Peyer's patch (tissue), 4 donors: Measurements from ENCODE around the gene FAM117B. TPM values are rescaled to one million over a fixed set of nuclear protein-coding genes. Genes with fewer than 3 reads are reported as not detected.

Source experiments
- DNase-seq, 3 donors: peaks; one replicate each; pipeline ENCODE4 v3.0.0-alpha.2; 2017 to 2019
- H3K27ac ChIP-seq, 4 donors: fragments of 200-600 bp; sonication (generic); one replicate each; pipeline ENCODE4 v1.5.1; 2016 to 2019
- H3K27me3 ChIP-seq, 2 donors: fragments of 200-600 bp; sonication (generic); one replicate each; pipeline ENCODE4 v1.5.1; 2019
- H3K36me3 ChIP-seq, 3 donors: fragments of 200-600 bp; sonication (generic); one replicate each; pipeline ENCODE4 v1.5.1; 2016 to 2019
- H3K4me1 ChIP-seq, 4 donors: fragments of 200-600 bp; sonication (generic); one replicate each; pipeline ENCODE4 v1.5.1; 2016 to 2019
- H3K4me3 ChIP-seq, 4 donors: fragments of 200-600 bp; sonication (generic); 1 replicate in 3 of 4; 2 replicates in 1 of 4; pipeline ENCODE4 v1.5.1; 2016 to 2019; ENCODE audit warnings: mild to moderate bottlenecking in 1 of 4
- H3K9me3 ChIP-seq, 4 donors: fragments of 200-600 bp; sonication (generic); one replicate each; pipeline ENCODE4 v1.5.1; 2016 to 2019; ENCODE audit warnings: mild to moderate bottlenecking in 1 of 4
- POLR2A ChIP-seq, 2 donors: fragments of 450-650 bp; IDR thresholded peaks; one replicate each; pipeline ENCODE4 v1.5.1; 2017; ENCODE audit warnings: antibody characterized with exemption in 2 of 2, mild to moderate bottlenecking in 2 of 2, moderate library complexity in 2 of 2
- total RNA-seq, 4 donors: library from RNA; depleted of rRNA; stranded (reverse); fragments of >200 nt; gene quantifications; one replicate each; pipeline ENCODE4 v1.1.0, GENCODE V29; 2016
- TF ChIP-seq, protein P1 (sequence below), 6 experiments: fragments of 450-650 bp in 4 of 6; fragments of 200-600 bp in 2 of 6; sonication (generic) in 1 of 6; IDR thresholded peaks; one replicate each; pipeline ENCODE4 v1.5.1; 2017 to 2019; ENCODE audit warnings: antibody characterized with exemption in 6 of 6, mild to moderate bottlenecking in 3 of 6, moderate library complexity in 1 of 6

Gene FAM117B
- total RNA-seq, 4 donors from 2014 or later, result 10.5 to 37.1 (median 21.0) TPM

DNA sequence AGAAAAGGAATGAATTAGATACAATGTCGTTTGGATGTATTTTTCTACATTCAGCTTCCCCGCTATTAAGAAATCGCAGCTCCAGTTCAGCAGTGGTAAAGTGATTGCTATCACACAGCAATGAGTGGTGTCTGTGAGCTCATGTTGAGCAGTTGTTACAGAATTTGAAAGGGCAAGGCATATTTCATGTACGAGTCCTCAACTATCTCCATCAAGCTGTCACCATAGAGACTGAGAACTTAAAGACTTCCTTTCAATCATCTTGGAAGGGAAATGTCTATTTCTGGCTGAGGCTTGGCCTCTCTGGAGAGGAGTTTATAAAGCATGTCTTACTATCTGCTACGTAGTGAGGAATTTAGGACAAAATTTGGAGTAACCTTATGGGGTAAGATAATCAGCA lies 24.4 kb upstream of the FAM117B start:
- TF ChIP-seq, protein P1, sequence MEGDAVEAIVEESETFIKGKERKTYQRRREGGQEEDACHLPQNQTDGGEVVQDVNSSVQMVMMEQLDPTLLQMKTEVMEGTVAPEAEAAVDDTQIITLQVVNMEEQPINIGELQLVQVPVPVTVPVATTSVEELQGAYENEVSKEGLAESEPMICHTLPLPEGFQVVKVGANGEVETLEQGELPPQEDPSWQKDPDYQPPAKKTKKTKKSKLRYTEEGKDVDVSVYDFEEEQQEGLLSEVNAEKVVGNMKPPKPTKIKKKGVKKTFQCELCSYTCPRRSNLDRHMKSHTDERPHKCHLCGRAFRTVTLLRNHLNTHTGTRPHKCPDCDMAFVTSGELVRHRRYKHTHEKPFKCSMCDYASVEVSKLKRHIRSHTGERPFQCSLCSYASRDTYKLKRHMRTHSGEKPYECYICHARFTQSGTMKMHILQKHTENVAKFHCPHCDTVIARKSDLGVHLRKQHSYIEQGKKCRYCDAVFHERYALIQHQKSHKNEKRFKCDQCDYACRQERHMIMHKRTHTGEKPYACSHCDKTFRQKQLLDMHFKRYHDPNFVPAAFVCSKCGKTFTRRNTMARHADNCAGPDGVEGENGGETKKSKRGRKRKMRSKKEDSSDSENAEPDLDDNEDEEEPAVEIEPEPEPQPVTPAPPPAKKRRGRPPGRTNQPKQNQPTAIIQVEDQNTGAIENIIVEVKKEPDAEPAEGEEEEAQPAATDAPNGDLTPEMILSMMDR (IDR thresholded peaks at IDR 0.05), result no peak
- no peak for TF ChIP-seq POLR2A (IDR thresholded peaks at IDR 0.05)
- no peaks in the 10 kb centered on the region for H3K4me1 ChIP-seq
- H3K4me3 ChIP-seq, result no peak overlapping the region
- no peak overlapping the region for H3K27ac ChIP-seq
- H3K36me3 ChIP-seq, result no peaks in the 10 kb centered on the region
- DNase-seq, result no peak
- no peaks in the 10 kb centered on the region for H3K27me3 ChIP-seq
- H3K9me3 ChIP-seq, result no peaks in the 10 kb centered on the region

DNA sequence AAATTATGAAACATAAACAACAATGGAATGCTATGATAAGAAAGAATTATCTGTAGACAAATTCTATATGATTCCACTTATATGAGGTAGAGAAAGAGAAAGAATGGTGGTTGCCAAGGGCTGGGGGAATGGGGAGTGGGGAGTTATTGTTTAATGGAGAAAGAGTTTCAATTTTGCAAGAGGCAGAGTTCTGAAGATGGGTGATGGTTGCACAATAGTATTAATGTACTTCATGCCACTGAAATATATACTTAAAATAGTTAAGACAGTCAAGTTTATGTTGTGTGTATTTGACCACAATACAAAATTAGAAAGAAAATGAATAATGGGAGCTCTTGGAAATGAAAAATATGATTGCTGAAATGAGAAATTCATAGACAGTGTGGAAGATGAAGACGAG lies 22.6 kb upstream of the FAM117B start:
- H3K36me3 ChIP-seq, result no peaks in the 10 kb centered on the region
- no peaks in the 10 kb centered on the region for H3K27me3 ChIP-seq
- no peaks in the 10 kb centered on the region for H3K4me1 ChIP-seq
- DNase-seq, result no peak
- no peak overlapping the region for H3K27ac ChIP-seq
- H3K4me3 ChIP-seq, result no peak overlapping the region
- no peaks in the 10 kb centered on the region for H3K9me3 ChIP-seq
- no peak for TF ChIP-seq POLR2A (IDR thresholded peaks at IDR 0.05)
- TF ChIP-seq, protein P1 (IDR thresholded peaks at IDR 0.05), result no peak

DNA sequence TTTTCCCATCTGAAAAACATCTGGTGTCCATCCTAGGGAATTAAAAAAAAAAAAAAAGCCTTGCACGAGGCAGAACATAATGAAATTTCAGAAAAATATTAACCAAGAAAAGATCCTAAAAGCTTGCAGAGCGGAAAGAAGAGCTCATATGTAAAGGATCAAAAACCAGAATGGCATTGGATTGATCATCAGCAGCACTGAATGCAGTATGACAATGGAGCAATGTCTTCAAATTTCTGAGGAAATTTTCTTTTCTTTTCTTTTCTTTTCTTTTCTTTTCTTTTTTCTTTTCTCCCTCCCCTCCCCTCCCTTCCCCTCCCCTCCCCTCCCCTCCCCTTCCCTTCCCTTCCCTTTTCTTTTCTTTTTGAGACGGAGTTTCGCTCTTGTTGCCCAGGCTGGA lies 21.3 kb upstream of the FAM117B start:
- H3K4me3 ChIP-seq, result no peak overlapping the region
- H3K9me3 ChIP-seq, result no peaks in the 10 kb centered on the region
- TF ChIP-seq POLR2A (IDR thresholded peaks at IDR 0.05), result no peak
- TF ChIP-seq, protein P1 (IDR thresholded peaks at IDR 0.05), result no peak
- H3K27ac ChIP-seq, result no peak overlapping the region
- H3K27me3 ChIP-seq, result no peaks in the 10 kb centered on the region
- no peaks in the 10 kb centered on the region for H3K4me1 ChIP-seq
- no peaks in the 10 kb centered on the region for H3K36me3 ChIP-seq
- no peak for DNase-seq

DNA sequence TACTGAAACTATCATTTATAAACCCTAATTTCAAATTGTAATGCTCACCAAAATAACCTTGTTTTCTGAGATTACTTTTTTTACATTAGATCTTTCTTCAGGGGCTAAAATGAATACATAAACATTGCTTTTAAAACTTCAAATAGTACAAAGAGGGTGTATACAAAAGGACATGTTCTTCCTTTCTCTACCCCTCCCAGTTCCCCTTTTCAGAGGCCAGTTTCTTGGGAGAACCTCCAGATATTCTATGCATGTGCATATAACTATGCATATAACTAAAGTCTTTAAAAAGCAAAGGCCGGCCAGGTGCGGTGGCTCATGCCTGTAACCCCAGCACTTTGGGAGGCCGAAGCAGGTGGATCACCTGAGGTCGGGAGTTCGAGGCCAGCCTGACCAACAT lies 10.6 kb upstream of the FAM117B start:
- TF ChIP-seq, protein P1 (IDR thresholded peaks at IDR 0.05), result no peak
- no peak for TF ChIP-seq POLR2A (IDR thresholded peaks at IDR 0.05)
- Histone ChIP-seq H3K4me1 (no peaks in the 10 kb centered on the region), H3K27ac (no peak overlapping the region), H3K9me3 (no peaks in the 10 kb centered on the region), H3K27me3 (no peaks in the 10 kb centered on the region), H3K4me3 (no peak overlapping the region), H3K36me3 (no peaks in the 10 kb centered on the region)
- no peak for DNase-seq

DNA sequence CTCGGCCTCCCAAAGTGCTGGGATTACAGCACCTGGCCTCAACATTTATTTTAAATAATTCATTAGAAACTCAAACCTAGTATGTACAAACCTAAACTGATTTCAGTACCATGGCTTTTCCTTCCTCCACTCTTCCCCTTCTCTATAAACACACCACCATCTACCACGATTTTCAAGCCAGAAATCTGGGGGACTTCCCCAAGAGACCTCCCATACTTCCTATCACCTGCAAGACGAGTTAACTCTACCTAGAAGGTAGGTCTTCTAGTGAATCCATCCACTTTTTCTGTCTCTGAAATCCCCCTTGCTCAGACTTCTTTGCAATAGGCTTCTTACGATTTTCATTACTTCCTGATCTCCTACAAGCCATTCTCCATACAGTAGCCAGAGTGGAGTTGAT lies 7.7 kb upstream of the FAM117B start:
- Histone ChIP-seq H3K4me3 (no peak overlapping the region), H3K27ac (no peak overlapping the region), H3K36me3 (no peaks in the 10 kb centered on the region), H3K4me1 (no peaks in the 10 kb centered on the region), H3K27me3 (no peaks in the 10 kb centered on the region), H3K9me3 (no peaks in the 10 kb centered on the region)
- DNase-seq, result no peak
- TF ChIP-seq, protein P1 (IDR thresholded peaks at IDR 0.05), result no peak
- no peak for TF ChIP-seq POLR2A (IDR thresholded peaks at IDR 0.05)

DNA sequence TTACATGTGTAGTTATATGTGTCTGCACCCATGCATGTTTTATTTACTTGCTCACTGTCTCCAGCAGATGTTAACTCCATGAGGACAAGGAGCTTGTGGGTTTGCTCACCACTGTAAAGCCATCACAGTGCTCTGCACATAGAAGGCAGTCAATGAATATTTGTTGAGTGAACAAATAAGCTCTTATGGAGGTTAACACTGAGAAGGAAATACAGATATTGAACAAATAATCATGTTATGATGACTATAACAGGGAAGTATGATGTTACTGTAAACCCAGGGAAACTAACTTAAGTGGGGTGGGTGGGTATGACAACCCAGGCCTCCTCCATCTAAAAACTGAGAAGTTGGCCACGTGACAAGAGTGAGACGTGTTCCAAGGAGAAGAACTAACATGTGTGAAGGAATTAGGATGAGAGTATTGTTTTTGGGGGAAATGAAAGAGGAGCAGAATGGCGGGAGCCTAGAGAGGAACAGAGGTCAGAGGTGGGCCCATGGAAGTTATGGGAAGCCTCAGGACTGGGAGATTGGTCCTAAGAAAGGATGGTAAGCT lies 6.0 kb upstream of the FAM117B start:
- Histone ChIP-seq H3K27me3 (no peaks in the 10 kb centered on the region), H3K27ac (no peak overlapping the region), H3K4me1 (no peaks in the 10 kb centered on the region), H3K36me3 (no peaks in the 10 kb centered on the region), H3K9me3 (no peaks in the 10 kb centered on the region), H3K4me3 (no peak overlapping the region)
- TF ChIP-seq, protein P1 (IDR thresholded peaks at IDR 0.05), result no peak
- TF ChIP-seq POLR2A (IDR thresholded peaks at IDR 0.05), result no peak
- no peak for DNase-seq
